Stimulated activated CD8-positive, alpha-beta memory T cell treated with anti-CD3 and anti-CD28 coated beads, Interleukin-4, amount 100 ng/mL, for 24 hours (primary cell): ENCODE measurements around the gene SH3BP4.

Experiments used
- DNase-seq: peaks from one replicate; pipeline ENCODE4 v3.0.0-alpha.2; 2020; ENCODE audit warnings: low read depth

SH3BP4 gene

GRCh38 chr2:234999740-235000425 is 48.1 kb downstream of the SH3BP4 start:
- DNase-seq, result no peak

GRCh38 chr2:235000426-235001236 is 48.8 kb downstream of the SH3BP4 start:
- DNase-seq, result no peak

GRCh38 chr2:235001237-235002133 is 49.7 kb downstream of the SH3BP4 start:
- no peak for DNase-seq

GRCh38 chr2:235002198-235003095 is 50.6 kb downstream of the SH3BP4 start:
- no peak for DNase-seq

GRCh38 chr2:235003096-235003775 is 51.4 kb downstream of the SH3BP4 start:
- no peak for DNase-seq

GRCh38 chr2:235004329-235004903 is 52.6 kb downstream of the SH3BP4 start:
- no peak for DNase-seq

- DNase-seq, result no peak
Measured at GRCh38 chr2:235005023-235005422, 53.2 kb downstream of the SH3BP4 start.

GRCh38 chr2:235005603-235006259 is 53.9 kb downstream of the SH3BP4 start:
- no peak for DNase-seq

GRCh38 chr2:235006461-235006860 is 54.6 kb downstream of the SH3BP4 start:
- DNase-seq, result no peak

GRCh38 chr2:235006986-235007385 is 55.2 kb downstream of the SH3BP4 start:
- no peak for DNase-seq

GRCh38 chr2:235007664-235008457 is 56.0 kb downstream of the SH3BP4 start:
- no peak for DNase-seq

GRCh38 chr2:235008584-235009044 is 56.8 kb downstream of the SH3BP4 start:
- DNase-seq, result no peak

GRCh38 chr2:235009081-235009480 is 57.3 kb downstream of the SH3BP4 start:
- DNase-seq, result no peak

- DNase-seq, result no peak
Measured at GRCh38 chr2:235010117-235010714, 58.4 kb downstream of the SH3BP4 start.

GRCh38 chr2:235011607-235011928 is 59.8 kb downstream of the SH3BP4 start:
- DNase-seq, result no peak

GRCh38 chr2:235011929-235012631 is 60.3 kb downstream of the SH3BP4 start:
- no peak for DNase-seq

GRCh38 chr2:235017441-235017840 is 65.6 kb downstream of the SH3BP4 start:
- no peak for DNase-seq

GRCh38 chr2:235018838-235019237 is 67.0 kb downstream of the SH3BP4 start:
- DNase-seq, result no peak
